MM.1S (cell line): ENCODE measurements around the gene PRR23E.

Experiments
- EZH2 ChIP-seq: fragments of 300-600 bp; sonication (generic); optimal IDR thresholded peaks from 2 replicates; pipeline ENCODE3; 2017; ENCODE audit warnings: low read depth, mild to moderate bottlenecking, antibody characterized with exemption, low read length, mixed read lengths
- TF ChIP-seq, protein P1 (sequence below): fragments of 300-600 bp; sonication (generic); IDR thresholded peaks from 2 replicates; pipeline ENCODE4 v1.5.1; 2016; ENCODE audit warnings: antibody characterized with exemption, low read length, mixed read lengths

DNA sequence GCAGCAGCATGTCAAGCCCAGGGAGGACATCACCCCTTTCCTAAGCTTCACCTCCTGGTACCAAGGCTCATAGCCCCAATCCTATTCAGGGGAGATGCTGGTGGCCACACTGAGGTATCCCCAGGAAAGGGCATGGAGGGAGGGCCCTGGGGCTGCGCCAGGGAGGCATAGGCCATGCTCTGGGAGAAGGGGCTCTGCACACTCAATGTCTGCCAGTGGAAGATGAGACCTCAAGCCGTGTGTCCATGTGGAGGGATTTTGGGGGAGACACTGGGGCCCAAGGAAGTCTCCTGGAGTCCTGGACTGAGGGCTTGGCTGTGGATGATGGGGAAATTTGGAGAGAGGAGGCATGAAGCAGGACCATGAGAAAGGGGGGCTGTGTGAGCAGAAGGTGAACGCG is 21.2 kb upstream of the PRR23E start:
- TF ChIP-seq, protein P1, sequence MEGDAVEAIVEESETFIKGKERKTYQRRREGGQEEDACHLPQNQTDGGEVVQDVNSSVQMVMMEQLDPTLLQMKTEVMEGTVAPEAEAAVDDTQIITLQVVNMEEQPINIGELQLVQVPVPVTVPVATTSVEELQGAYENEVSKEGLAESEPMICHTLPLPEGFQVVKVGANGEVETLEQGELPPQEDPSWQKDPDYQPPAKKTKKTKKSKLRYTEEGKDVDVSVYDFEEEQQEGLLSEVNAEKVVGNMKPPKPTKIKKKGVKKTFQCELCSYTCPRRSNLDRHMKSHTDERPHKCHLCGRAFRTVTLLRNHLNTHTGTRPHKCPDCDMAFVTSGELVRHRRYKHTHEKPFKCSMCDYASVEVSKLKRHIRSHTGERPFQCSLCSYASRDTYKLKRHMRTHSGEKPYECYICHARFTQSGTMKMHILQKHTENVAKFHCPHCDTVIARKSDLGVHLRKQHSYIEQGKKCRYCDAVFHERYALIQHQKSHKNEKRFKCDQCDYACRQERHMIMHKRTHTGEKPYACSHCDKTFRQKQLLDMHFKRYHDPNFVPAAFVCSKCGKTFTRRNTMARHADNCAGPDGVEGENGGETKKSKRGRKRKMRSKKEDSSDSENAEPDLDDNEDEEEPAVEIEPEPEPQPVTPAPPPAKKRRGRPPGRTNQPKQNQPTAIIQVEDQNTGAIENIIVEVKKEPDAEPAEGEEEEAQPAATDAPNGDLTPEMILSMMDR, result no peak
- no peak for TF ChIP-seq EZH2
